ENCODE results near the gene NR6A1.

NR6A1 gene

DNA sequence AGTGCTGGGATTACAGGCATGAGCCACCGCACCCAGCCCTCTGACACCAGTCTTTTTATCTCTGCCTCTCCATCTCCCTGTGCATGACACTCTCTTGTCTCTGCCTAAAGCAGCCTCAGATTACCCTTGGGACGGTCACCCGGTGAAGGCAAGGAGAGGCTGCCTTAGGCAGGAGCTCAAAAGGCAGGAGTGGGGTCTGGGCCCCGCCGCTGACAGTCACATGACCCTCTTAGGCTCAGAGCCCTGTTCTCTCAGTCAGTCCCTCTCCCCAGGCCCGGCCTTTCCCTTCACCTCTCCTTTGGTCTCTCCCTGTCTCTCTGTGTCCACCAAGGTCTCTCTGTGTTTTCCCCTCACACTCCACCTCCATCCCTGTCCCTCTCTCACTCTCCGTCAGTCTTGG lies 298.3 kb downstream of the NR6A1 start:
- Histone ChIP-seq H3K4me1 (ENCODE audit: control insufficient read depth, low read length) (peaks cover 6% of the 10 kb centered on the region), H3K27ac (ENCODE audit: low read depth, low read length) (no peak overlapping the region), H4K20me1 (ENCODE audit: control insufficient read depth, insufficient read depth, low read depth, low read length) (no peaks in the 10 kb centered on the region), H3K27me3 (ENCODE audit: control insufficient read depth, low read length) (no peaks in the 10 kb centered on the region), H3K79me2 (ENCODE audit: control insufficient read depth, low read length) (no peaks in the 10 kb centered on the region), H3F3A (ENCODE audit: control insufficient read depth, insufficient read depth) (no peaks in the 10 kb centered on the region), H3K36me3 (ENCODE audit: control insufficient read depth, low read length) (no peaks in the 10 kb centered on the region), H3K4me2 (ENCODE audit: low read length) (no peak overlapping the region), H3K9me3 (ENCODE audit: control insufficient read depth, insufficient read depth, low read length) (no peaks in the 10 kb centered on the region), H3K4me3 (ENCODE audit: low read length) (no peak overlapping the region), H3K9me2 (replicated peaks; ENCODE audit: control insufficient read depth, low read length) (no peaks in the 10 kb centered on the region)
- TF ChIP-seq EZH2phosphoT487 (IDR thresholded peaks at IDR 0.05; ENCODE audit: borderline replicate concordance, low read length): no peak
- TF ChIP-seq, protein P1, sequence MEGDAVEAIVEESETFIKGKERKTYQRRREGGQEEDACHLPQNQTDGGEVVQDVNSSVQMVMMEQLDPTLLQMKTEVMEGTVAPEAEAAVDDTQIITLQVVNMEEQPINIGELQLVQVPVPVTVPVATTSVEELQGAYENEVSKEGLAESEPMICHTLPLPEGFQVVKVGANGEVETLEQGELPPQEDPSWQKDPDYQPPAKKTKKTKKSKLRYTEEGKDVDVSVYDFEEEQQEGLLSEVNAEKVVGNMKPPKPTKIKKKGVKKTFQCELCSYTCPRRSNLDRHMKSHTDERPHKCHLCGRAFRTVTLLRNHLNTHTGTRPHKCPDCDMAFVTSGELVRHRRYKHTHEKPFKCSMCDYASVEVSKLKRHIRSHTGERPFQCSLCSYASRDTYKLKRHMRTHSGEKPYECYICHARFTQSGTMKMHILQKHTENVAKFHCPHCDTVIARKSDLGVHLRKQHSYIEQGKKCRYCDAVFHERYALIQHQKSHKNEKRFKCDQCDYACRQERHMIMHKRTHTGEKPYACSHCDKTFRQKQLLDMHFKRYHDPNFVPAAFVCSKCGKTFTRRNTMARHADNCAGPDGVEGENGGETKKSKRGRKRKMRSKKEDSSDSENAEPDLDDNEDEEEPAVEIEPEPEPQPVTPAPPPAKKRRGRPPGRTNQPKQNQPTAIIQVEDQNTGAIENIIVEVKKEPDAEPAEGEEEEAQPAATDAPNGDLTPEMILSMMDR (IDR thresholded peaks at IDR 0.05; ENCODE audit: low read depth, low read length, poor library complexity, severe bottlenecking): no peak

DNA sequence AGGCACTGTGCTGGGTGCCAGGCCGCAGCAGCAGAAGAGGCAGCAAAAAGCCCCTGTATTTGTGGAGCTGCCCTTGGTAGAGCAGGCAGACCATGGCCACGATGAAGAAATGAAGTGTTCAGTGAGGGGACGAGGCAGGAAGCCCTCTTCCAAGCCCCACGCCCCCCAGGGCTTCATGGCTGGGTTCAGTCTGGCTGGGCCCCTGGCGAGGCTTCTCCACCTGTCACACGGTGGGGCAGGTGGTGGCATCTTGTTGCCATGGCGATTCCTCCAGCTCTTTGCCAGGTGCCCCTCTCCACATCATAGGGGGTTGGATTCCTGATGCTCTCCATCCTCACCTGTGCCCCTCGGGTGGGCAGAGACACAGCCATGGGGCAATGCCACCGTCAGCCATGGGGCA lies 299.4 kb downstream of the NR6A1 start:
- Histone ChIP-seq H3K27me3 (ENCODE audit: control insufficient read depth, low read length) (no peaks in the 10 kb centered on the region), H3K27ac (ENCODE audit: low read depth, low read length) (no peak overlapping the region), H3K4me2 (ENCODE audit: low read length) (no peak overlapping the region), H3K9me3 (ENCODE audit: control insufficient read depth, insufficient read depth, low read length) (no peaks in the 10 kb centered on the region), H3K79me2 (ENCODE audit: control insufficient read depth, low read length) (no peaks in the 10 kb centered on the region), H3F3A (ENCODE audit: control insufficient read depth, insufficient read depth) (no peaks in the 10 kb centered on the region), H3K4me1 (ENCODE audit: control insufficient read depth, low read length) (peaks cover 6% of the 10 kb centered on the region), H3K4me3 (ENCODE audit: low read length) (no peak overlapping the region), H3K9me2 (replicated peaks; ENCODE audit: control insufficient read depth, low read length) (no peaks in the 10 kb centered on the region), H3K36me3 (ENCODE audit: control insufficient read depth, low read length) (no peaks in the 10 kb centered on the region), H4K20me1 (ENCODE audit: control insufficient read depth, insufficient read depth, low read depth, low read length) (no peaks in the 10 kb centered on the region)
- no peak for TF ChIP-seq EZH2phosphoT487 (IDR thresholded peaks at IDR 0.05; ENCODE audit: borderline replicate concordance, low read length)
- TF ChIP-seq, protein P1 (IDR thresholded peaks at IDR 0.05; ENCODE audit: low read depth, low read length, poor library complexity, severe bottlenecking): no peak

DNA sequence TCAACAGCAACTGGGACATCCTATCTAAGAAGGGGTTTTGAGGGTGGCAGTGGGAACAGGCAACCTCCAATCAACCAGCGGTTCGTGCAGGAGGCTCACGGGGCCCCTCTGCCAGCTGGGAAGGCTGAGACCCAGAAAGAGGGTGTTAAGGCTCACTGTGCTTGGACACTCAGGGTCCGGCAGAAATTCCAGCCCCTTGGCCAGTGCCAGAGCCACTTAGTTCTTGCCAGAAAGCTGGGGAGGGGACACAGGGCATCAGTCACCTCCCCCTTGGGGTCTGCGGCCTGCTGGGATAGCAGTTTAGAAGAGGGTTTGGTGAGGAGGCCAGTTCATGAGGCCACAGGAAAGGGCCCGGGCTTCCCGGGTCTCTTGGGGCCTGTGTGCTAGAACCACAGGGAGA lies 300.4 kb downstream of the NR6A1 start:
- Histone ChIP-seq H3K27me3 (ENCODE audit: control insufficient read depth, low read length) (no peaks in the 10 kb centered on the region), H3F3A (ENCODE audit: control insufficient read depth, insufficient read depth) (no peaks in the 10 kb centered on the region), H4K20me1 (ENCODE audit: control insufficient read depth, insufficient read depth, low read depth, low read length) (no peaks in the 10 kb centered on the region), H3K4me1 (ENCODE audit: control insufficient read depth, low read length) (no peaks in the 10 kb centered on the region; the same call in 1 of the 2 replicates), H3K36me3 (ENCODE audit: control insufficient read depth, low read length) (no peaks in the 10 kb centered on the region), H3K4me3 (ENCODE audit: low read length) (no peak overlapping the region), H3K9me2 (replicated peaks; ENCODE audit: control insufficient read depth, low read length) (no peaks in the 10 kb centered on the region), H3K4me2 (ENCODE audit: low read length) (no peak overlapping the region), H3K27ac (ENCODE audit: low read depth, low read length) (no peak overlapping the region), H3K9me3 (ENCODE audit: control insufficient read depth, insufficient read depth, low read length) (no peaks in the 10 kb centered on the region), H3K79me2 (ENCODE audit: control insufficient read depth, low read length) (no peaks in the 10 kb centered on the region)
- TF ChIP-seq, protein P1 (IDR thresholded peaks at IDR 0.05; ENCODE audit: low read depth, low read length, poor library complexity, severe bottlenecking): no peak
- no peak for TF ChIP-seq EZH2phosphoT487 (IDR thresholded peaks at IDR 0.05; ENCODE audit: borderline replicate concordance, low read length)

DNA sequence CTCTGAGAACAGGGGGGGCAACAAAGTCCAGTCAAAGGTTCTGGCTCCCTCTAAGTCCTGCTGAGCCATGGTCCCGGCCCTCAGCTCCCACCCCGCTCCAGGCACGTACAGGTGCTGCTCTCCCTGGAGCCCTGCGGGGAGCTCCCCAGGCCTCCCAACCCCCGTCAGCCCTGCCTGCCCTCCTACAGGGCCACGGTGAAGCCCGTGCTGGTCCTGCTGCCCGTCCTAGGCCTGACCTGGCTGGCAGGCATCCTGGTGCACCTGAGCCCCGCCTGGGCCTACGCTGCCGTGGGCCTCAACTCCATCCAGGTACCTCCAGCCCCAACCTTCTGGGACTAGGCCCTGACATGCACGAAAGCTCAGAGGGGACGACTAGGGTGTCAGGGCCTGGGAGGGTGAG lies 300.8 kb downstream of the NR6A1 start:
- Histone ChIP-seq H3K27me3 (ENCODE audit: control insufficient read depth, low read length) (no peaks in the 10 kb centered on the region), H3K4me2 (ENCODE audit: low read length) (no peak overlapping the region), H3K9me2 (replicated peaks; ENCODE audit: control insufficient read depth, low read length) (no peaks in the 10 kb centered on the region), H3K9me3 (ENCODE audit: control insufficient read depth, insufficient read depth, low read length) (no peaks in the 10 kb centered on the region), H3K4me1 (ENCODE audit: control insufficient read depth, low read length) (no peaks in the 10 kb centered on the region), H4K20me1 (ENCODE audit: control insufficient read depth, insufficient read depth, low read depth, low read length) (no peaks in the 10 kb centered on the region), H3K4me3 (ENCODE audit: low read length) (no peak overlapping the region), H3F3A (ENCODE audit: control insufficient read depth, insufficient read depth) (no peaks in the 10 kb centered on the region), H3K36me3 (ENCODE audit: control insufficient read depth, low read length) (no peaks in the 10 kb centered on the region), H3K79me2 (ENCODE audit: control insufficient read depth, low read length) (no peaks in the 10 kb centered on the region), H3K27ac (ENCODE audit: low read depth, low read length) (no peak overlapping the region)
- TF ChIP-seq, protein P1 (IDR thresholded peaks at IDR 0.05; ENCODE audit: low read depth, low read length, poor library complexity, severe bottlenecking): no peak
